GM13977 (cell line): ENCODE data around the gene KPTN.

Experiments used
- DNase-seq: peaks from one replicate; pipeline ENCODE4 v3.0.0; 2012; ENCODE audit warnings: low spot score
- in situ Hi-C: fragments of 300-500 bp; cut with MboI; formaldehyde crosslinking; loops from one replicate; pipeline ENCODE4 v1.12.0; 2022; ENCODE audit warnings: low sequenced_read_pairs, low pct_unique_long_range_greater_than_20kb, mixed read lengths, inconsistent platforms; ENCODE audit not compliant: unreplicated experiment
- TF ChIP-seq, protein P1 (sequence below): IDR thresholded peaks from 2 replicates; pipeline ENCODE4 v1.5.1; 2012; ENCODE audit warnings: mild to moderate bottlenecking, control low read depth; ENCODE audit not compliant: insufficient read depth; ENCODE audit errors: extremely low read depth, missing control alignments

Gene KPTN

DNA sequence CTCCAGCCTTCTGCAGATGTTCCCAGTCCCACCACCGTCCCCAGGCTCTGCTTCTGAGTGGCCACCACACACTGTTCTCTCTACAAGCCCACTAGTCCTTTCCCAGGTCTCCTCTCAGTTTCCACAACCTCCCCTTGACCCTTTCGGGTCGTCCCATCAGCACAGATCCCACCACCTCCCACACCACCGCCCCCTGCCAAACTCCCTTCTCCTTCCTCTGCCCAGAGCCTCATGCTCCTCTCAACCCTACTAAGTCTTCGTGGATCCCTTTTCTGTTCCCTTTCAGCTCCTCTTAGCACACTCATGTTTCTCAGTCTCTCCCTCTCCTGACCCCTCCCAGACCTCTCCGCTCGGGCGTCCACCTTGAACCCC, 28.9 kb upstream of the KPTN start:
- in situ Hi-C loops = no loop called here
- TF ChIP-seq, protein P1, sequence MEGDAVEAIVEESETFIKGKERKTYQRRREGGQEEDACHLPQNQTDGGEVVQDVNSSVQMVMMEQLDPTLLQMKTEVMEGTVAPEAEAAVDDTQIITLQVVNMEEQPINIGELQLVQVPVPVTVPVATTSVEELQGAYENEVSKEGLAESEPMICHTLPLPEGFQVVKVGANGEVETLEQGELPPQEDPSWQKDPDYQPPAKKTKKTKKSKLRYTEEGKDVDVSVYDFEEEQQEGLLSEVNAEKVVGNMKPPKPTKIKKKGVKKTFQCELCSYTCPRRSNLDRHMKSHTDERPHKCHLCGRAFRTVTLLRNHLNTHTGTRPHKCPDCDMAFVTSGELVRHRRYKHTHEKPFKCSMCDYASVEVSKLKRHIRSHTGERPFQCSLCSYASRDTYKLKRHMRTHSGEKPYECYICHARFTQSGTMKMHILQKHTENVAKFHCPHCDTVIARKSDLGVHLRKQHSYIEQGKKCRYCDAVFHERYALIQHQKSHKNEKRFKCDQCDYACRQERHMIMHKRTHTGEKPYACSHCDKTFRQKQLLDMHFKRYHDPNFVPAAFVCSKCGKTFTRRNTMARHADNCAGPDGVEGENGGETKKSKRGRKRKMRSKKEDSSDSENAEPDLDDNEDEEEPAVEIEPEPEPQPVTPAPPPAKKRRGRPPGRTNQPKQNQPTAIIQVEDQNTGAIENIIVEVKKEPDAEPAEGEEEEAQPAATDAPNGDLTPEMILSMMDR = no peak
- DNase-seq = no peak

DNA sequence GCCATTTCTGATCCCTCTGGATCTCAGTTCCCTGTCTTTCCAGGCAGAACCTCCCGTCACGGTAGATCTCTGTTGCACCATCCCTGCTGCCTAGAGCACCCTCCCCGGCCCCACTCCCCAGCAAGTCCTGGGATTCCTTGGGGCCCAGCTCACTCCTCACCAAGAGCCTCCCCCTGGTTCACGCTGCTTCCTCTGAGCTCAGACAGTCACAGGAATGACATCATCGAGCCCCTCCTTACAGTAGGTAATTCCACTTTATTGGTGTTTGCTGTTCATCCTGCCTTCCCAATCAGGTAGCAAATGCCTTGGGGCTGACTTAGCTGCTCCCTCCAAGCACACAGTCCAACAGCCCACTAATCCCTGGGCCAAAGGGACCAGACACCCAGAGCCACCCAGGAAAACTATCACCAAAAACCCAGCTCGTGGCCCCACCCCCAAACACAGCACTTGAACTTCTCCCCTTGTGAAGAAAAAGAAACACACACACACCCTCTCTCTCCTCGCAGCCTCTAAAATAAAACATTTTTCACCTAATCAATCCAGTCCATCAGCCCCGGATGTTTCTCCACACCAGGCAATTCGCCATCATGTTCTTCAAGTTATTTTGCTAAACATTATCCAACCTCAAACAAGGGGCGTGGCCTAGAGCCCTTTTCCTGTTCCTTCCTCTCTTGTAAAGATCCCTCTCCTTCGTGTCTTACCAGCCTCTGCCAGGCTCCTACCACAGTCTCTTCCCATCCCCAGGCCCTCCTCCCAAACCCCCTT, 28.3 kb upstream of the KPTN start:
- TF ChIP-seq, protein P1 = no peak
- in situ Hi-C loops = no loop called here
- DNase-seq = no peak

DNA sequence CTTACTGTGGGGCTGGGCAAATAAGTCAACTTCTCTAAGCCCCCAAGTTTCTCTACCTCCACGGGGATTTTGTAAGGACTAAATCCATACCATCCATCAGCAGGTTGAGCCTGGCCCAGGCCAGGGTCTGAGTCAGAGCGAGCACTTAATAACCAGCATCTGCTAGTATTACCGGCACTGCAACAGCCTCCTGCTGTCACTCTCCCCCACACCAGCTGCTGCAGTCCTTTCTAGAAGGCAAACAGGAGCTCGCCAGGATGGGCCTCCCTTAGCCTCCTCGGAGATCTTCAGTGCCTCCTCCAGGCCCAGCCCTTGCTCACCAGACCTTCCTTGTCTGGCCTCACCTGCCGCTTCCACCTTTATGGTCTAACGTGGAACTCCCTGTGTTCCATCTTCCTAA, 27.7 kb upstream of the KPTN start:
- in situ Hi-C loops = no loop called here
- TF ChIP-seq, protein P1 = no peak
- DNase-seq = no peak

DNA sequence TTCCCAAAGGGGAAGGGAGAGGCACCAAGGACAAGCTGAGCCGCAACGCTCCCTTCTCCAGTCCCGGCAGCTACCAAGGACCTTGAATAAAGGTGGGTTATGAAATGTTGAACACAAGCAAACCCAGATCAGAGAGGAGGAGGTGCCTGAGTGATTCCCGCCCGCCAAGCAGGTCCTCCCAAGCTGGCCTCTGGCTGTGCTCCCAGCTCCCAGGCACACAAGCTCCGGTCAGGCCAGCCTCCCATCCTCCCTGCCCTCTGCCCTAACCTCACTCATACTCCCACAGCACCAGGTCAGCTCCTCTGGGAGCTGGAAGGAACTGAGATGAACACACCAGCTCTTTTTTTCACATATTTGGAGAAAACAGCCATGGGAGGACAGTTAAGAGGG, 27.1 kb upstream of the KPTN start:
- DNase-seq = no peak
- in situ Hi-C loops = no loop called here
- TF ChIP-seq, protein P1 = no peak

DNA sequence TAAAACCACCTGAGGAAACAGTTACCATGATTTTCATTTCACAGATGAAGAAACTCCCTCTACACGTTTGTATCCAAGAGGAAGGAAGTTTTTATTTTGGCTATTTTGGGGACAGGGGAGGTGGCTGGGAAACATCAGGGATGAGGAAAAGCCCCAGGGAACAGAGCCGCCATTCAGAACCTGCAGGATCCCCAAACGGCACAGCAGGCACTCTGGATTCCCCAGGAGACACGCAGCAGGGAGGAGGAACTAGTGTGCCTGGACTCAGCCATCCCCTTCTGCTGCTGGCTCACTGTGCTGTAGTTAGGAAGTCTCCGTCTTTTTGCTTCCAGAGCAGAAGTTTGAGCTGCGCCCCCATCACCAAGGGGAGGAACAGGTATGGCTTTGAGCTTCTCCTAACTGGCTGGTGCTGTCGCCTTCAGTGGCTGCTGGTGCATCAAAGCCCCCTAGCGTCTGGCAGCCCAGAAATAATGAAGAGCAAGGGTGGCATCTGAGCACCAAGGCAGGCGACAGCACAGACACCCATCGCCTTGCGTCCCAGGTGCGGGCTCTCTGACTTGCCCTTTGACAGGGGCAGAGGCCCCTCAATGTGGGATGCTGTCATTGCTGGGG, 26.6 kb upstream of the KPTN start:
- in situ Hi-C loops = no loop called here

DNA sequence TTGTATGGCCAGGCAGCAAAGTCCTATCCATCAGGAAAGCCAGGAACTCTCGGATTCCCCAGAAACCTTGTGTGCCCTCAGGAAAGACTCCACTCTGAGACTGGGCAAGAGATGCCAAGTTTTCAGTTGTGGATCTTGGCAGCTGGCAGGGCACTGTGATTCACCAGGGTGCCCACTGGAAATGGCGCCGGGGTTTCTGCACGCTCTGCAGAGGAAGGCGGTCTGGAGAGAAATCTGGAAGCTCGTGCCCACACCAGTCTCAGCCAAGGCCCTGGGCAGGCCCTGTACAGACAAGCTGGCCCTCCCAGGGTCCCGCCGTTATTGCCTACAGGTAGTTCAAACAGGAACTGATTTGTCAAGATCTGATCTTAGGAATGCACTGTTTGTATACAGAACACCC, 26.0 kb upstream of the KPTN start:
- TF ChIP-seq, protein P1 = no peak
- in situ Hi-C loops = no loop called here
- no peak for DNase-seq

More for the DNA sequence above, 26.6 kb upstream of the KPTN start:
- TF ChIP-seq, protein P1 = no peak
- no peak for DNase-seq
